ENCODE results near the gene IL7R. TPM values are rescaled to one million over a fixed set of nuclear protein-coding genes. Genes with fewer than 3 reads are reported as not detected.
A peak's percentile ranks its signal among the peaks of the same experiment; 100 is the strongest.

IL7R gene
- total RNA-seq, 2 experiments from 2014 or later = 4.6 to 62.2 TPM

DNA sequence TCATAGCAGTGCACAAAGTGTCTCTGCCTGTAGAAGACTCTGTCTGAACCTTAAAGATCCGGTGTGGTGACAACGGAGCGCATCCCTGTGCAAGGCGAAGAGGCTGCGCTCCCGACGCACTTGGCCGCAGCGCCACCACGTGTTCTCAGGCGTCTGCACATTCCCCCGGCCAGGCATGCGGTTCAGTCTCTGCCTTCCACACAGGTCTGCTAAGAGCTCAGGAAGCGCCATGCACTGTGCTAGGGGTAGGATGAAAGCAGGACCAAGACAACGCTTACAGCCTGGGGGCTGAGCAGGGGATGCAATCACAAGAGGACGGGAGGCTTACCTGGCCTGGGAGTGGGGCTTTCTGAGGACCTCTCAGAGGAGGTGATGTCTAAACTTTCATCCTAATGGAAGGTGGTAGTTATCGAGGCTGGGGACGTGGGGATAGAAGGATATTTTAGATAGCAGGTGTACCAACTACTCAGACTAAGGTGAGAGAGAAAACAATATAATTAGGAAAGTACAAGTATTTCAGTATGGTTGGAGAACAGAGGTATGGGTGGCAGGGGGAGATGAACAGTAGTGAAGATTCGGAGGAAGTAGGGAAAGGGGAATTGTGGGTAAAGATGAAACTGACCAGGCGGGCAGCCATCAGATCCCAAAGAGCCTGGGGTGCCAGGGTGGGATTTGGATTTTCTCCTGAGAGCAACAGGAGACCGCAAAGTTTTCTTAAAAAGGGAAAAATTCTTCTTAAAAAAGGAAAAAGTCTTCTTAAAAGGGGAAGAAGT lies 68.4 kb downstream of the IL7R start:
- H3K79me2 ChIP-seq (ENCODE audit: insufficient read depth, low read depth, low read length) = no peaks in the 10 kb centered on the region
- ChIA-PET CTCF (ENCODE audit: unreplicated experiment) (interaction anchor here (0.6 to 4.0 kb wide), 11 partner anchors 9 to 276 kb away, joined by 3 to 31 read pairs (median 4); no protein-coding TSS in a partner anchor), POLR2A (interaction anchor here (1.0 to 1.9 kb wide), 4 partner anchors 143 to 149 kb away, joined by 3 to 11 read pairs (median 7); no protein-coding TSS in a partner anchor)
- no TSS peak for BruUV-seq (replicated peaks)
- no peak for TF ChIP-seq EZH2phosphoT487 (IDR thresholded peaks at IDR 0.05; ENCODE audit: borderline replicate concordance, low read depth, low read length)
- TF ChIP-seq, protein P1, sequence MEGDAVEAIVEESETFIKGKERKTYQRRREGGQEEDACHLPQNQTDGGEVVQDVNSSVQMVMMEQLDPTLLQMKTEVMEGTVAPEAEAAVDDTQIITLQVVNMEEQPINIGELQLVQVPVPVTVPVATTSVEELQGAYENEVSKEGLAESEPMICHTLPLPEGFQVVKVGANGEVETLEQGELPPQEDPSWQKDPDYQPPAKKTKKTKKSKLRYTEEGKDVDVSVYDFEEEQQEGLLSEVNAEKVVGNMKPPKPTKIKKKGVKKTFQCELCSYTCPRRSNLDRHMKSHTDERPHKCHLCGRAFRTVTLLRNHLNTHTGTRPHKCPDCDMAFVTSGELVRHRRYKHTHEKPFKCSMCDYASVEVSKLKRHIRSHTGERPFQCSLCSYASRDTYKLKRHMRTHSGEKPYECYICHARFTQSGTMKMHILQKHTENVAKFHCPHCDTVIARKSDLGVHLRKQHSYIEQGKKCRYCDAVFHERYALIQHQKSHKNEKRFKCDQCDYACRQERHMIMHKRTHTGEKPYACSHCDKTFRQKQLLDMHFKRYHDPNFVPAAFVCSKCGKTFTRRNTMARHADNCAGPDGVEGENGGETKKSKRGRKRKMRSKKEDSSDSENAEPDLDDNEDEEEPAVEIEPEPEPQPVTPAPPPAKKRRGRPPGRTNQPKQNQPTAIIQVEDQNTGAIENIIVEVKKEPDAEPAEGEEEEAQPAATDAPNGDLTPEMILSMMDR (conservative IDR thresholded peaks at IDR 0.05; ENCODE audit: low read length) = peak; percentile 94
- peak overlapping the region; percentile 60 for H3K4me2 ChIP-seq (ENCODE audit: low read length)
- peaks cover 46% of the 10 kb centered on the region for H3K4me1 ChIP-seq (ENCODE audit: insufficient read depth, low read length, poor library complexity, severe bottlenecking)
- H3K27ac ChIP-seq (ENCODE audit: low read depth, low read length, poor library complexity, severe bottlenecking) = peak overlapping the region; percentile 53
- H3K36me3 ChIP-seq (ENCODE audit: insufficient read depth, low read length) = peaks cover 4% of the 10 kb centered on the region; the same call in 1 of the 2 replicates
- peaks cover 9% of the 10 kb centered on the region; the same call in 1 of the 2 replicates for H3K9me3 ChIP-seq (ENCODE audit: low read length)
- peak overlapping the region; percentile 86 for H2AFZ ChIP-seq (ENCODE audit: low read length)
- intact Hi-C loops (cut with micrococcal nuclease; ENCODE audit: unreplicated experiment) = loop anchor here (1.0 to 5.0 kb wide), 3 partner anchors 41 to 208 kb away; no protein-coding TSS in a partner anchor
- no peaks in the 10 kb centered on the region for H4K20me1 ChIP-seq (ENCODE audit: insufficient read depth, low read length)
- DNase-seq (ENCODE audit: low spot score) = peak; percentile 97
- peak overlapping the region; percentile 17 for H3K4me3 ChIP-seq (ENCODE audit: low read depth, low read length, poor library complexity, severe bottlenecking)
- H3K9me2 ChIP-seq (ENCODE audit: insufficient read depth, low read length) = no peaks in the 10 kb centered on the region

- POLR2A ChIA-PET = interaction anchor here (0.7 to 1.9 kb wide), 6 partner anchors 13 to 976 kb away, joined by 3 to 11 read pairs (median 3); no protein-coding TSS in a partner anchor
- intact Hi-C loops (cut with micrococcal nuclease; ENCODE audit: unreplicated experiment) = loop anchor here (1.0 to 5.0 kb wide), 3 partner anchors 209 to 837 kb away; no protein-coding TSS in a partner anchor
Measured at GRCh38 chr5:35926389-35927051, 69.8 kb downstream of the IL7R start.

More at GRCh38 chr5:35926389-35927051, 69.8 kb downstream of the IL7R start:
- Histone ChIP-seq H4K20me1 (ENCODE audit: insufficient read depth, low read length) (no peaks in the 10 kb centered on the region), H3K4me2 (ENCODE audit: low read length) (no peak overlapping the region; the same call in 1 of the 2 replicates), H3K79me2 (ENCODE audit: insufficient read depth, low read depth, low read length) (no peaks in the 10 kb centered on the region), H3K9me2 (ENCODE audit: insufficient read depth, low read length) (no peaks in the 10 kb centered on the region), H3K9me3 (ENCODE audit: low read length) (no peaks in the 10 kb centered on the region), H3K4me3 (ENCODE audit: low read depth, low read length, poor library complexity, severe bottlenecking) (no peak overlapping the region), H3K27ac (ENCODE audit: low read depth, low read length, poor library complexity, severe bottlenecking) (no peak overlapping the region), H2AFZ (ENCODE audit: low read length) (no peak overlapping the region), H3K4me1 (ENCODE audit: insufficient read depth, low read length, poor library complexity, severe bottlenecking) (peaks cover 39% of the 10 kb centered on the region), H3K36me3 (ENCODE audit: insufficient read depth, low read length) (no peaks in the 10 kb centered on the region)
- TF ChIP-seq, protein P1 (conservative IDR thresholded peaks at IDR 0.05; ENCODE audit: low read length) = peak; percentile 93
- TF ChIP-seq EZH2phosphoT487 (IDR thresholded peaks at IDR 0.05; ENCODE audit: borderline replicate concordance, low read depth, low read length) = no peak
- peak; percentile 80 for DNase-seq (ENCODE audit: low spot score)
- CTCF ChIA-PET (ENCODE audit: unreplicated experiment) = interaction anchor here (0.9 to 4.0 kb wide), 4 partner anchors 104 to 276 kb away, joined by 3 to 31 read pairs (median 4); no protein-coding TSS in a partner anchor
- no TSS peak for BruUV-seq (replicated peaks)

Small RNA genes within 50 kb of the gene (small RNA-seq; reads per million reads assigned to genes)
- gene AC112204.1 = not detected

Other genes starting within 250 kb of the IL7R start
- gene SPEF2, start 239.0 kb upstream of the IL7R start, total RNA-seq (2014; rRNA removed; shearing (Covaris generic)) = 0.03 TPM in 1 of 2 replicates, not detected in the other
- gene SPEF2, start 239.0 kb upstream of the IL7R start, total RNA-seq (2022) = not detected in 2 replicates
- 4.7 and 5.4 TPM in 2 replicates for gene CAPSL, start 81.7 kb downstream of the IL7R start, total RNA-seq (2014; rRNA removed; shearing (Covaris generic))
- gene CAPSL, start 81.7 kb downstream of the IL7R start, total RNA-seq (2022) = not detected in 2 replicates
- not detected in 2 replicates for gene UGT3A1, start 134.5 kb downstream of the IL7R start, total RNA-seq (2014; rRNA removed; shearing (Covaris generic))
- gene UGT3A1, start 134.5 kb downstream of the IL7R start, total RNA-seq (2022) = not detected in 2 replicates
- 0.13 TPM in 1 of 2 replicates, not detected in the other for gene UGT3A2, start 210.0 kb downstream of the IL7R start, total RNA-seq (2014; rRNA removed; shearing (Covaris generic))
- gene UGT3A2, start 210.0 kb downstream of the IL7R start, total RNA-seq (2022) = not detected in 2 replicates